Vagina (tissue), 2 donors: ENCODE measurements around the gene CFAP53.

Experiments used
- CTCF ChIP-seq, 3 experiments: fragments of 450-650 bp in 2 of 3; fragments of 200-600 bp in 1 of 3; sonication (generic) in 1 of 3; IDR thresholded peaks; one replicate each; pipeline ENCODE4 v1.5.1; 2017 to 2019; ENCODE audit warnings: antibody characterized with exemption in 3 of 3, mild to moderate bottlenecking in 2 of 3, moderate library complexity in 2 of 3
- POLR2A ChIP-seq, 2 donors: fragments of 450-650 bp; IDR thresholded peaks; one replicate each; pipeline ENCODE4 v1.6.1; 2017; ENCODE audit warnings: antibody characterized with exemption in 2 of 2, mild to moderate bottlenecking in 2 of 2, moderate library complexity in 2 of 2
- POLR2AphosphoS5 ChIP-seq, 2 donors: sonication (generic); formaldehyde crosslinking; IDR thresholded peaks; one replicate each; pipeline ENCODE4 v1.9.0; 2017; ENCODE audit warnings: antibody characterized with exemption in 2 of 2, mild to moderate bottlenecking in 2 of 2, low read depth in 1 of 2; ENCODE audit not compliant: insufficient read depth in 1 of 2

GRCh38 chr18:50209311-50209710, 57.0 kb downstream of the CFAP53 start:
- TF ChIP-seq CTCF (IDR thresholded peaks at IDR 0.05) (no peak), POLR2AphosphoS5 (IDR thresholded peaks at IDR 0.05; ENCODE audit: insufficient read depth in 1 of 2, low read depth in 1 of 2) (no peak), POLR2A (IDR thresholded peaks at IDR 0.05) (no peak)
